Renal cortex interstitium (tissue), 11 donors: Measurements from ENCODE around the gene LNPK. TPM values are rescaled to one million over a fixed set of nuclear protein-coding genes. Genes with fewer than 3 reads are reported as not detected.
A peak's percentile ranks its signal among the peaks of the same experiment; 100 is the strongest.
"Not testable (repeated sequence)": the region's sequence is repeated elsewhere in the genome, so short reads cannot be mapped to it uniquely, and the experiment has no call there.

ENCODE experiments used
- DNase-seq, 11 donors: peaks; one replicate each; pipeline ENCODE4 v3.0.0-alpha.2; 2013; ENCODE audit warnings: low read depth in 9 of 11, low spot score in 4 of 11; ENCODE audit errors: extremely low read depth in 1 of 11
- polyA plus RNA-seq, 3 donors: library from polyadenylated mRNA; unstranded; fragments of 120-200 nt; gene quantifications; one replicate each; pipeline ENCODE4 v1.2.1, GENCODE V29; 2013; ENCODE audit not compliant: insufficient read length in 3 of 3

Gene LNPK
- polyA plus RNA-seq, 3 donors: 20.8 to 28.3 (median 26.6) TPM

- DNase-seq: no peak
These were observed 12.0 kb downstream of the LNPK start for GRCh38 chr2:175990099-175990498.

- DNase-seq: not testable (repeated sequence)
These were observed 14.9 kb downstream of the LNPK start for GRCh38 chr2:175987126-175987525.

GRCh38 chr2:175984846-175985245 lies 17.2 kb downstream of the LNPK start:
- DNase-seq: no peak

GRCh38 chr2:175981551-175981950 lies 20.5 kb downstream of the LNPK start:
- no peak for DNase-seq

- no peak for DNase-seq
These were observed 25.5 kb downstream of the LNPK start for GRCh38 chr2:175976391-175977157.

- DNase-seq: no peak
These were observed 28.7 kb downstream of the LNPK start for GRCh38 chr2:175973373-175973772.

- DNase-seq: no peak
These were observed 35.2 kb downstream of the LNPK start for GRCh38 chr2:175966839-175967238.

- no peak for DNase-seq
These were observed 36.3 kb downstream of the LNPK start for GRCh38 chr2:175965773-175966172.

- DNase-seq: no peak
These were observed 37.9 kb downstream of the LNPK start for GRCh38 chr2:175964195-175964594.

GRCh38 chr2:175963171-175963570 lies 38.9 kb downstream of the LNPK start:
- DNase-seq: not testable (repeated sequence)

- no peak for DNase-seq
These were observed 44.2 kb downstream of the LNPK start for GRCh38 chr2:175957845-175958244.

GRCh38 chr2:175955136-175955535 lies 46.9 kb downstream of the LNPK start:
- DNase-seq: no peak

GRCh38 chr2:175950512-175950911 lies 51.6 kb downstream of the LNPK start:
- DNase-seq: no peak

GRCh38 chr2:175948191-175948590 lies 53.9 kb downstream of the LNPK start:
- no peak for DNase-seq

- no peak for DNase-seq
These were observed 55.0 kb downstream of the LNPK start for GRCh38 chr2:175947073-175947472.

- no peak for DNase-seq
These were observed 60.4 kb downstream of the LNPK start for GRCh38 chr2:175941699-175942098.

- DNase-seq: no peak
These were observed 64.9 kb downstream of the LNPK start for GRCh38 chr2:175937216-175937615.

- DNase-seq: no peak
These were observed 66.5 kb downstream of the LNPK start for GRCh38 chr2:175935289-175936181.

- DNase-seq: no peak
These were observed 69.4 kb downstream of the LNPK start for GRCh38 chr2:175932675-175933074.

GRCh38 chr2:175931805-175932204 lies 70.3 kb downstream of the LNPK start:
- DNase-seq: peak in 1 of 11 donors; percentile 7
